HCT116 (cell line): Measurements from ENCODE around the gene SPDYE8. TPM values are rescaled to one million over a fixed set of nuclear protein-coding genes. Genes with fewer than 3 reads are reported as not detected.
"Not testable (repeated sequence)": the region's sequence is repeated elsewhere in the genome, so short reads cannot be mapped to it uniquely, and the experiment has no call there.

Source experiments
- ATAC-seq: fragments of 200-7000 bp; cut with Tn5 transposase; 2 replicates; pipeline ENCODE4 v1.9.1; 2020; ENCODE audit warnings: mild to moderate bottlenecking, moderate library complexity
- Bru-seq: library from RNA; stranded (reverse); fragments of 400-500 nt; gene quantifications from one replicate; lab custom pipeline; 2021; lab: Mats Ljungman, UMichigan
- BruChase-seq, 2 experiments: library from RNA; stranded (reverse); fragments of 400-500 nt; gene quantifications; one replicate each; lab custom pipeline; 2021; lab: Mats Ljungman, UMichigan
- BruUV-seq: library from RNA; stranded (reverse); fragments of 400-500 nt; replicated peaks from 2 replicates; lab custom pipeline; 2021; lab: Mats Ljungman, UMichigan
- CTCF ChIA-PET: fragments of 300-600 bp; sonication (Branson Sonifier 250); formaldehyde crosslinking; loops from one replicate; lab custom pipeline; 2021; ENCODE audit warnings: antibody characterized with exemption; lab: Charles Lee
- POLR2A ChIA-PET: fragments of 300-600, 350-600 bp; sonication (Branson Sonifier 250); formaldehyde crosslinking; loops from one replicate; lab custom pipeline; 2021; ENCODE audit warnings: antibody characterized with exemption; lab: Charles Lee
- RAD21 ChIA-PET, 2 experiments: fragments of 300-600 bp; sonication (Branson Sonifier 250); formaldehyde crosslinking; loops; one replicate each; lab custom pipeline; 2023; ENCODE audit warnings: low total read pairs in 2 of 2; ENCODE audit not compliant: uncharacterized antibody in 2 of 2, unreplicated experiment in 2 of 2, low non-redundant PET in 1 of 2; lab: Charles Lee
- DNase-seq: peaks from one replicate; pipeline ENCODE4 v3.0.0-alpha.2; 2010; ENCODE audit warnings: low read depth, low spot score
- H2AFZ ChIP-seq: fragments of 200-600 bp; shearing (Covaris generic), sonication (generic); 2 replicates; pipeline ENCODE4 v1.6.1; 2017; ENCODE audit warnings: low read depth, mixed run types, mixed read lengths, antibody characterized with exemption, low read length; ENCODE audit not compliant: poor library complexity, severe bottlenecking
- H3K27ac ChIP-seq: 2 replicates; pipeline ENCODE4 v1.5.1; 2012; ENCODE audit warnings: low read depth, low read length
- H3K27me3 ChIP-seq: fragments of 200-600 bp; sonication (generic); 2 replicates; pipeline ENCODE4 v1.6.1; 2016; ENCODE audit warnings: mixed run types, low read length, mixed read lengths; ENCODE audit not compliant: insufficient read depth
- H3K36me3 ChIP-seq, 2 experiments: fragments of 200-500 bp in 1 of 2; fragments of 200-600 bp in 1 of 2; sonication (Bioruptor generic) in 1 of 2; sonication (generic) in 1 of 2; 2 replicates each; pipeline versions ENCODE4 v1.5.1 to v1.6.1; 2014 to 2016; ENCODE audit warnings: low read length in 2 of 2, inconsistent platforms in 1 of 2, mixed read lengths in 1 of 2, mixed run types in 1 of 2; ENCODE audit not compliant: insufficient read depth in 2 of 2, control insufficient read depth in 1 of 2
- H3K4me1 ChIP-seq, 2 experiments: fragments of 200-600 bp in 1 of 2; sonication (generic) in 1 of 2; 2 replicates each; pipeline versions ENCODE4 v1.5.1 to v1.6.1; 2012 to 2017; ENCODE audit warnings: low read length in 2 of 2, inconsistent platforms in 1 of 2, mild to moderate bottlenecking in 1 of 2, mixed read lengths in 1 of 2, mixed run types in 1 of 2, moderate library complexity in 1 of 2; ENCODE audit not compliant: insufficient read depth in 2 of 2, control insufficient read depth in 1 of 2
- H3K4me2 ChIP-seq: fragments of 200-600 bp; sonication (generic); 2 replicates; pipeline ENCODE4 v1.6.1; 2017; ENCODE audit warnings: mixed run types, low read length, mixed read lengths
- H3K4me3 ChIP-seq, 2 experiments: fragments of 200-600 bp in 1 of 2; sonication (generic) in 1 of 2; replicated peaks in 1 of 2; 2 replicates each; pipeline ENCODE4 v1.5.1; 2011 to 2016; ENCODE audit warnings: low read length in 2 of 2, control low read depth in 1 of 2, low read depth in 1 of 2, mild to moderate bottlenecking in 1 of 2, mixed read lengths in 1 of 2, mixed run types in 1 of 2
- H3K79me2 ChIP-seq: fragments of 200-600 bp; sonication (generic); 2 replicates; pipeline ENCODE4 v1.6.1; 2017; ENCODE audit warnings: mild to moderate bottlenecking, mixed run types, low read length, moderate library complexity, mixed read lengths; ENCODE audit not compliant: insufficient read depth
- H3K9ac ChIP-seq: fragments of 200-600 bp; sonication (generic); 2 replicates; pipeline ENCODE4 v1.6.1; 2016; ENCODE audit warnings: low read length, mixed read lengths
- H3K9me2 ChIP-seq: fragments of 200-600 bp; sonication (generic), shearing (Covaris generic); 2 replicates; pipeline ENCODE4 v1.6.1; 2017; ENCODE audit warnings: mixed run types, mild to moderate bottlenecking, moderate library complexity; ENCODE audit not compliant: insufficient read depth
- H3K9me3 ChIP-seq, 2 experiments: fragments of 200-500 bp in 1 of 2; fragments of 200-600 bp in 1 of 2; sonication (Bioruptor generic) in 1 of 2; sonication (generic) in 1 of 2; 2 replicates each; pipeline ENCODE4 v1.6.1; 2014 to 2017; ENCODE audit warnings: low read length in 2 of 2, mixed read lengths in 2 of 2, inconsistent platforms in 1 of 2, low read depth in 1 of 2, mild to moderate bottlenecking in 1 of 2, mixed run types in 1 of 2, moderate library complexity in 1 of 2; ENCODE audit not compliant: control insufficient read depth in 1 of 2, insufficient read depth in 1 of 2
- H4K20me1 ChIP-seq: fragments of 200-600 bp; sonication (generic), shearing (Covaris generic); 2 replicates; pipeline ENCODE4 v1.6.1; 2017; ENCODE audit warnings: mixed run types, mild to moderate bottlenecking, moderate library complexity; ENCODE audit not compliant: insufficient read depth
- intact Hi-C: fragments of 100-400 bp; cut with micrococcal nuclease; formaldehyde crosslinking; loops from 2 replicates; pipeline ENCODE4 v1.10.0; 2022
- long read RNA-seq: library from polyadenylated mRNA; unstranded; transcript quantifications from one replicate; pipeline ENCODE4 v2.0.0, GENCODE V29; 2021; ENCODE audit not compliant: unreplicated experiment
- polyA plus RNA-seq: library from polyadenylated mRNA; unstranded; fragments of >200 nt; gene quantifications from 2 replicates; pipeline ENCODE4 v1.2.1, GENCODE V29; 2012; ENCODE audit warnings: missing spikeins
- total RNA-seq: library from RNA; stranded (reverse); gene quantifications from one replicate; pipeline ENCODE4 v1.2.1, GENCODE V29; 2021; ENCODE audit not compliant: unreplicated experiment

SPDYE8 gene, protein sequence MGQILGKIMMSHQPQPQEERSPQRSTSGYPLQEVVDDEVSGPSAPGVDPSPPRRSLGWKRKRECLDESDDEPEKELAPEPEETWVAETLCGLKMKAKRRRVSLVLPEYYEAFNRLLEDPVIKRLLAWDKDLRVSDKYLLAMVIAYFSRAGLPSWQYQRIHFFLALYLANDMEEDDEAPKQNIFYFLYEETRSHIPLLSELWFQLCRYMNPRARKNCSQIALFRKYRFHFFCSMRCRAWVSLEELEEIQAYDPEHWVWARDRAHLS
- total RNA-seq = not detected
- polyA plus RNA-seq = 0.06 and 0.07 TPM in 2 replicates
- Bru-seq, nascent RNA = not detected
- not detected for BruChase-seq, experiment 1, labeled RNA remaining after a 6-hour chase
- not detected for BruChase-seq, experiment 2, labeled RNA remaining after a 2-hour chase
- long read RNA-seq, partial matches to known transcripts = 0 of 1 reads
- long read RNA-seq, other reads (novel, unspliced or antisense) = 1 of 1 reads

DNA sequence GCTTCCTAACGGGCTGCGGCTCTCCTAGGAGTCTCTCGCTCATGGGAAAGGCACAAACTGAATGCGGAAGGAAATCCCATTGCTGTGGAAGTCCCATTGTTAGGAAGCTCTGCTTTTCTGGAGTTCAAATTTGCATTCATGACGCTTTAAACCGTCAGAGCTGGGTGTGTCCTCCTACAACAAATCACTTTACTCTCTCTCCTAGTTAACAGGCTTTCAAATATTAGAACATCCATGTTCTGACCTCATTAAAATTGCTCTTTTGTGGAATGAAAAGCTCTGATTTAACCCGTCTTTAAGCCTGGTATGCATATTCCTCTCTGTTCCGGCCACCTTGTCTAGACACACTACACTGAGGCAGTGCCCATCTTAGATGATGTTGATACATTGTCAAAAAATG lies at the start of gene SPDYE8:
TSS of gene SPDYE8 (minus strand) at position 101 of the 400 bp plus-strand sequence. CDS start 1,800 bp downstream, outside the sequence.
- intact Hi-C loops, H2AFZ ChIP-seq, DNase-seq, RAD21 ChIA-PET, H3K27me3 ChIP-seq, H3K4me2 ChIP-seq, H3K9ac ChIP-seq, ATAC-seq, H3K27ac ChIP-seq, H3K9me3 ChIP-seq, H3K36me3 ChIP-seq, H3K79me2 ChIP-seq, POLR2A ChIA-PET, H4K20me1 ChIP-seq, H3K9me2 ChIP-seq, CTCF ChIA-PET, H3K4me3 ChIP-seq, H3K4me1 ChIP-seq, BruUV-seq: not testable (repeated sequence)

DNA sequence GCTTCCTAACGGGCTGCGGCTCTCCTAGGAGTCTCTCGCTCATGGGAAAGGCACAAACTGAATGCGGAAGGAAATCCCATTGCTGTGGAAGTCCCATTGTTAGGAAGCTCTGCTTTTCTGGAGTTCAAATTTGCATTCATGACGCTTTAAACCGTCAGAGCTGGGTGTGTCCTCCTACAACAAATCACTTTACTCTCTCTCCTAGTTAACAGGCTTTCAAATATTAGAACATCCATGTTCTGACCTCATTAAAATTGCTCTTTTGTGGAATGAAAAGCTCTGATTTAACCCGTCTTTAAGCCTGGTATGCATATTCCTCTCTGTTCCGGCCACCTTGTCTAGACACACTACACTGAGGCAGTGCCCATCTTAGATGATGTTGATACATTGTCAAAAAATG lies 28.2 kb upstream of the SPDYE8 start, which contains the start of gene SPDYE11:
TSS of gene SPDYE11 (minus strand) at position 101 of the 400 bp plus-strand sequence. CDS start 1,800 bp downstream, outside the sequence.
- BruUV-seq, ATAC-seq, RAD21 ChIA-PET: not testable (repeated sequence)

DNA sequence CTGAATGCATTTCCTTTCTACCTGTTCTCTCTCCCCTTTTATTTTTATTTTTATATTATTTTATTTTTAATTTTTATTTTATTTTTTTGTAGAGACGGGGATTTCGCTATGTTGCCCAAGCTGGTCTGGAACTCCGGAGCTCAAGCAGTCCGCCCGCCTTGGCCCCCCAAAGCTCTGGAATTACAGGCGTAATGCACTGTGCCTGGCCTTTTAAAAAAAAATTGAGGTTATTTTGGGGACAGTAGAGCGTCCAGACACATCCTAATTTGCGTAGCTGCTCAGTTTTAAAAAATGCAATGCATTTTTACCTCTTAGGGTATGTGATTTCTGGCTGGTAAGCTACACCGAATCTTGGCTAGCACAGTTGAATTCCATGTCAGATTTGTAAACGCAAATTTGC lies 23.1 kb downstream of the SPDYE8 start:
- intact Hi-C loops = not testable (repeated sequence)
- peak overlapping the region; percentile 57 for H3K4me2 ChIP-seq

More for the DNA sequence above, 28.2 kb upstream of the SPDYE8 start, which contains the start of gene SPDYE11:
- H3K4me3 ChIP-seq, DNase-seq, CTCF ChIA-PET, H3K27ac ChIP-seq, intact Hi-C loops, H3K9me2 ChIP-seq, H2AFZ ChIP-seq, H3K4me1 ChIP-seq, POLR2A ChIA-PET, H3K36me3 ChIP-seq, H3K9me3 ChIP-seq, H3K27me3 ChIP-seq, H3K4me2 ChIP-seq, H3K9ac ChIP-seq, H3K79me2 ChIP-seq, H4K20me1 ChIP-seq: not testable (repeated sequence)

More for the DNA sequence above, 23.1 kb downstream of the SPDYE8 start:
- H3K9me3 ChIP-seq, BruUV-seq, H3K36me3 ChIP-seq, CTCF ChIA-PET, DNase-seq, H3K27me3 ChIP-seq, RAD21 ChIA-PET, POLR2A ChIA-PET, H3K9me2 ChIP-seq, H3K27ac ChIP-seq, H3K79me2 ChIP-seq, H3K4me1 ChIP-seq, ATAC-seq, H4K20me1 ChIP-seq, H2AFZ ChIP-seq: not testable (repeated sequence)
- Histone ChIP-seq H3K4me3 (peak overlapping the region; percentile 50 to 54), H3K9ac (peak overlapping the region; percentile 49; the same call in 1 of the 2 replicates)
